GM21576 (cell line): Measurements from ENCODE around the gene PSAP.

Experiments used
- ATAC-seq: cut with Tn5 transposase; IDR thresholded peaks from one replicate; pipeline ENCODE4 v1.9.1; 2021; ENCODE audit warnings: mild to moderate bottlenecking, moderate library complexity; ENCODE audit not compliant: unreplicated experiment

Gene PSAP

GRCh38 chr10:71845410-71846405 lies 5.3 kb downstream of the PSAP start:
- ATAC-seq = no peak

- ATAC-seq = no peak
These were observed 6.4 kb downstream of the PSAP start for GRCh38 chr10:71844695-71845094.

GRCh38 chr10:71844084-71844483 lies 7.0 kb downstream of the PSAP start:
- ATAC-seq = no peak

- ATAC-seq = no peak
These were observed 8.0 kb downstream of the PSAP start for GRCh38 chr10:71842856-71843686.

- ATAC-seq = no peak
These were observed 8.6 kb downstream of the PSAP start for GRCh38 chr10:71842422-71842821.

- no peak for ATAC-seq
These were observed 10.1 kb downstream of the PSAP start for GRCh38 chr10:71840958-71841335.

- no peak for ATAC-seq
These were observed 10.7 kb downstream of the PSAP start for GRCh38 chr10:71840177-71840957.

- no peak for ATAC-seq
These were observed 12.5 kb downstream of the PSAP start for GRCh38 chr10:71838264-71839211.

- no peak for ATAC-seq
These were observed 13.8 kb downstream of the PSAP start for GRCh38 chr10:71837098-71837827.

GRCh38 chr10:71836596-71836974 lies 14.5 kb downstream of the PSAP start:
- ATAC-seq = peak; percentile 30

- peak; percentile 85 for ATAC-seq
These were observed 15.1 kb downstream of the PSAP start for GRCh38 chr10:71835671-71836595.

- no peak for ATAC-seq
These were observed 16.7 kb downstream of the PSAP start for GRCh38 chr10:71834343-71834674.

GRCh38 chr10:71833451-71834342 lies 17.4 kb downstream of the PSAP start:
- ATAC-seq = no peak

GRCh38 chr10:71832967-71833366 lies 18.1 kb downstream of the PSAP start:
- no peak for ATAC-seq

- no peak for ATAC-seq
These were observed 19.2 kb downstream of the PSAP start for GRCh38 chr10:71831646-71832552.

- no peak for ATAC-seq
These were observed 20.3 kb downstream of the PSAP start for GRCh38 chr10:71830726-71831125.
